Effector CD8-positive, alpha-beta T cell (primary cell): Measurements from ENCODE around the gene PDLIM4.

Experiments
- DNase-seq: peaks from one replicate; lab custom pipeline; 2025; lab: John Stamatoyannopoulos, UW

PDLIM4 gene

DNA sequence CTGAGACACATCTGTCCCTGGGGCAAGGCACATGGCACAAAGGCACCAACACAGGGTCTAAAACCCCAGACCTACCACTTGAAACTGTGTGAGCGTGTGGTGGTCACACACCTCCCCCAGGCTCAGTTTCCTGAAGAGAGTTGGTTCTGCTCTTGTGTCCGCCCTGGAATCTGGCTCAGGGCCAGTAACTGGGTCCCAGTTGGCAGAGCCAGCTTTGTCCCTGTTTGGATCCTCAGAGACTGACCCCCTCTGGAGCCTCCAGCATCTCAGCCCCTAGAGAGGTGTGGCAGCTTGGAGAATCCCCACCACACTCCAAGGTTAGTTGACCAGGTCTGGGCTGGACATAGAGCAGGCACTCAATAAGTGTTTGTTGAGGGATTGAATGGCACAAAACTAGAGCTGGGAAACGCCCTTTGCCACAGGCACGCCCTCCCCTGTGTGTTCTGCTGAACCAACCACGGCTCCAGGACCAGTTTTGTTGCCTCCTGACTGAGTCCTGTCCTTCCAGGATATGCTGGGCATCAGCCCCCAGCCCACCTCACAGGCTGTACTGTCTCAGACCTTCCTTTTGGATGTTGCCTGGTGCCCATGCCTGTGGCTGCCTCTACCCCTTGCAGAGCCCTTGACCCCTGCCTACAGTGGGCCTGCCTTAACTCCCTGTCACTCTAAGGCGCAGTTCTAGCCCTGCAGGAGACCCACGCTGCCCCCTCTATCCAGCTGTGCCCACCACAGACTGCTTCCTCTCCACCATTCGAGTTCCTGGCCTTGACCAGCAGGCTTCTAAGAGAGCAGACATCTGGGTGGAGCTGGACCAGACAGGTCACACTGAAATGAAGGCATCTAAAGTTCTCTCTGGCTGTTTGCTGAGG, 3.8 kb upstream of the PDLIM4 start:
- DNase-seq: no peak

- no peak for DNase-seq
These were observed 3.0 kb upstream of the PDLIM4 start for GRCh38 chr5:132254321-132254977.

DNA sequence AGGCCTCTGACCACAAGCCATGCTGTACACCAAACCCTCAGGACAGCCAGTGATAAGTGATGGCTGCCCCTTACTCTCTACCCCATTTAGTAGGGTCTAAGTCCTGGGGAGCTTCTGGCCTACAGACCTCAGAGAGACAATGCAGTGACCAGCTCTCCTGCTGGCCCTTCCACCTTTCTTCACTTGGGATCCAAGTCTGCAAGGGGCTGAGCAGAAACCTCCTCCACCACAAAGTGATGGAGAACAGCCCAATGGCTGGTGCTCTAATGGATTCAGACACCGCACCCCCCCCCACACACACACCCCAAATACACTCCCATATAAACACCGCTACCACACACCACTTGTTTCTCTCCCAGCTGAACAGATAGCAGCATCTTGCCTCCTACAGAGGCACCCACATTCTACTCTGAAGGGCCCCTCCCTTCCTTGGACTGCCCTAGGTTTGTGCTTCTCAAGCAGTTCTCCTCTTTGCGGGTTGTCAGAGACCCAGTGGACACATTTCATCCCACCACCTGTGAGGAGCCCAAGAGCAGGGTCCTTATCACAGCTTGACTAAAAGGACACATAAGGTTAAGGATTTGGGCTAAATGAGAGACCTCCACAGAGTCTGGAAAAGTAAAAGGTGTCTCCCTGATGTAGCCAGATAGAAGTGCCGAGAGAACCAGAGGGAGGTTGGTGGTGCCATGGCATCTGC, 1.3 kb upstream of the PDLIM4 start:
- DNase-seq: no peak

DNA sequence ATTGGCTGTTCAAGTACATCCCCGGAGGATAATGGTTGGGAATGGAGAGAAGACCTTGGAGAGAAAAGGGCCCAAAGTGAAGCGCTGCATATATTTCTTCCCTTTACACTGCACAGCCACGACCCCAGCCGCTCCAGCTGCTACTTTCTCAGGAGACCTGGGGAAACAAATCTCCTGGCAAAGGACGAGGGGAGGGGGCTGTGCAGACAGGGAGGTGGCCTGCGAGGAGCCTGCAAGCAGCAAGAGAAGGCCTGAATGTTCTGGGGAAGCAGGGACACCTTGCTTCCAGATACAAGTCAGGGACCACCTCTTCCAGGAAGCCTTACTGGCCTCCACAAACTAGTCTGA, 739 bp upstream of the PDLIM4 start:
- DNase-seq: no peak

GRCh38 chr5:132258102-132259068, 889 bp downstream of the PDLIM4 start:
- DNase-seq: no peak

DNA sequence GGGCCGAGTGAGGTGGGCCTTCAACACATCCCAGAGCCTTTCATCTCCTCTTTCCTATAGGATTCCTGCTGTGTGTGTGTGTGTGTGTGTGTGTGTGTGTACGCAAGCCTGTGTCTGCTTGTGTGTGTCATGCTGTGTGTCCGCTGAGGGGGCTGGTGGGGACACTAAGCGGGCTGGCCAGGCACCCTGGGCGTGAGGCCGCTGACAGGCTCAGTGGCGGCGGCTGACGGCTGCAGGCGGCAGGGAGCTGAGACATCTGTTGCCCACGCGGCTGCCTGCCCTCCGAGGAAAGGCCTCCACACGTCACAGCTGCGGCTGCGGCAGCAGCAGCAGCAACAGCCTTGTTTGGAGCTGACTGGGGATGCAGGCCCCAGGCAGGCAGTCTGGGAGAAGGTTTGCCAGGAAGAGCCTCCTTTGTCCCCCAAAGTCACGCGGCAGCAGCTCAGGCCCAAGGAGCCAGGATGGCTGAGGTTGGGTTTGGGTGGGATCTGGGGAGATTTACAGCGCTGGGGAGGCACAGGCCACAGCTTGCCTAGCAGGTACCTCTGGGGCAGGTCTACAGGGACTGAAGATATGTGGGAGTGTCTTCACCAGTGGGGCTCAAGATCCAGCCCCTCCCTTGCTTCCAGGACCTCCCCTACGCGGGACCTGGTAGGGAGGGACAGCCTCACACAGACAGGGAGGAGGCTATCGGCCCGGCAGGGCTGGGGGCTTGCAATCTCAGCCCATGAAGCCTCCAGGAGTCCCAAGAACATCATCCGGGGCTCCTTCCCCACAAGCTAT, 1.8 kb downstream of the PDLIM4 start:
- no peak for DNase-seq

DNA sequence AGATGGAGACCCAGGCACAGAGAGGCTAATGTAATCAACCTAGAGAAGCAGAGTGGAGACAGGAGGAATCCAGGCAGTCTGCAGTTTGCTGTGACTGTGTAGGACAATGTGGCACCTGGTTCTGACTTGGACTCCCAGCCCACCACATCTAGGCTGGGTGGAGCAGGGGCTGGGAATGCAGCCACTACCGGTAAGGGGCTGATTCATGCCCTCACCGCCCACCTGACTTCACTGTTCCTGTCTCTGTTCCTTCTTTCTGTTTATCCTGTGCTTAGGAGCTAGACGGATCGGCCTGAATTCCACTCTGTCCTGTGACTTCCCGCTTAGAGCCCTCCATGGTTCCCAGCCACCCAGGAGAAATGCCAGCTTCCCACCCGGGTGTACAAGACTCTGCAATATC, 2.6 kb downstream of the PDLIM4 start:
- DNase-seq: no peak

GRCh38 chr5:132260714-132261551, 3.4 kb downstream of the PDLIM4 start:
- no peak for DNase-seq

GRCh38 chr5:132261881-132262845, 4.7 kb downstream of the PDLIM4 start:
- no peak for DNase-seq

DNA sequence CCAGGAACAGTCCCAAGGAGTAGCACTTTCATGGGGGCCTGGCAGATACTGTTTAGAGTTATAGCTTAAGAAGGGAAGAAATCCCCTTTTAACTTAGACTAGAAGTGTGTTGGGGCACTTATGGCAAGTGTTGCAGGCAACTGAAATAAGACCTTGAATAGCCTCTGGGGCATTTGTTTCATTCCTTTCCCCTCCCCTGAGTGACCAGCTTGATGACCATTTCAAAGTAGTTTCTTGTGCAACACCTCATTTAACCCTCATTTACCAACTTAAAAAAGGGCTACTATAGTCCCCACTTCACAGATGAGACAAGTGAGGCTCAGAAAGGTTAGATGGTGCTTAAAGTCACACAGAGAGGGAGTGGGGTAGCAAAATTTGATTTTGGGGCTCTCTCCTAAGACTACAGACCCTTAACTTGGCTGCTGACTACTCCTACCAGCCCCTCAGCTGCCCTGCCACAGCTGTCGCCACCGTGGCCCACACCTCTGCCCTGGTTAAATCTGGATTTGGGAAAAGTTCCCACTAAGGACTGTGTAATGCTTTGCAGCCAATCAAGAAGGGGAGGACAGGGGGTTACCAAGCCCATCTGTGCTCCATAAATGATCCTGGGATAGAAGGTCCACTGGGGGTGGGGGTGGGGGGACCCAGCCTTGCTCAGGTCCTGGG, 5.5 kb downstream of the PDLIM4 start:
- no peak for DNase-seq

- no peak for DNase-seq
These were observed 6.2 kb downstream of the PDLIM4 start for GRCh38 chr5:132263548-132264261.

GRCh38 chr5:132264546-132265335, 7.2 kb downstream of the PDLIM4 start:
- DNase-seq: no peak

GRCh38 chr5:132265336-132266030, 8.0 kb downstream of the PDLIM4 start:
- DNase-seq: no peak

- DNase-seq: no peak
These were observed 8.7 kb downstream of the PDLIM4 start for GRCh38 chr5:132266031-132266835.

DNA sequence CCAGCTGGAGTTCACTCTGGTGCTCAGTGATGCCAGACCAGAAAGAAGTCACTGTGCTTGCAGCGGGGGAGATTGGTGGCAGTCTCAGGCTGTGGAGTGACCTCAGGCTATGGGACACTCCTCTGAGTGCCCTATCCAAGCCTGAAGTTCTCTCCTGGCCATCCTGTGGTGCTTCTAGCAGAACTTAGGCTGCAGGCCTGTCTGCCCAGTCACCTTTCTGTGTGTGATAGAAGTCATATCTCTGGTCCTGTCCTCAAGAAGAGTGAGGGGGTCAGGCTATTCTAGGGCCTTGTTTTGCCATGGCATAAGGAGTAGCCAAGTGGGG, 9.3 kb downstream of the PDLIM4 start:
- DNase-seq: no peak
